Keratinocyte (primary cell): Measurements from ENCODE around the gene UGCG. TPM values are rescaled to one million over a fixed set of nuclear protein-coding genes. Genes with fewer than 3 reads are reported as not detected.
"Not testable (repeated sequence)": the region's sequence is repeated elsewhere in the genome, so short reads cannot be mapped to it uniquely, and the experiment has no call there.

Experiments
- DNase-seq: peaks from one replicate; pipeline ENCODE4 v3.0.0-alpha.2; 2011; ENCODE audit warnings: low read depth, missing footprints, low spot score
- FAIRE-seq: peaks from 2 replicates; lab custom pipeline; 2011; peaks lifted over from hg19 to GRCh38; lab: Jason Lieb, UNC
- H2AFZ ChIP-seq: 2 replicates; pipeline ENCODE4 v1.6.0; 2012; ENCODE audit warnings: low read length, control low read depth, inconsistent platforms; ENCODE audit not compliant: control insufficient read depth
- H3K27ac ChIP-seq: 2 replicates; pipeline ENCODE4 v1.5.1; 2011; ENCODE audit warnings: low read length; ENCODE audit not compliant: control insufficient read depth, insufficient read depth
- H3K27me3 ChIP-seq: 3 replicates; pipeline ENCODE4 v1.6.0; 2011; ENCODE audit warnings: low read length; ENCODE audit not compliant: control insufficient read depth, insufficient read depth; ENCODE audit errors: extremely low read depth
- H3K36me3 ChIP-seq, 2 experiments: 2 replicates in 1 of 2; 3 replicates in 1 of 2; pipeline ENCODE4 v1.5.1; 2011; ENCODE audit warnings: low read length in 2 of 2, mild to moderate bottlenecking in 1 of 2; ENCODE audit not compliant: control insufficient read depth in 2 of 2, insufficient read depth in 2 of 2; ENCODE audit errors: extremely low read depth in 1 of 2
- H3K4me1 ChIP-seq: 3 replicates; pipeline ENCODE4 v1.5.1; 2011; ENCODE audit warnings: low read length; ENCODE audit not compliant: control insufficient read depth, insufficient read depth; ENCODE audit errors: extremely low read depth
- H3K4me2 ChIP-seq: 3 replicates; pipeline ENCODE4 v1.6.0; 2011; ENCODE audit warnings: low read depth, low read length; ENCODE audit not compliant: control insufficient read depth, insufficient read depth; ENCODE audit errors: extremely low read depth
- H3K4me3 ChIP-seq, 3 experiments: fragments of 200-600 bp in 1 of 3; sonication (generic) in 1 of 3; 2 replicates in 2 of 3; 3 replicates in 1 of 3; pipeline ENCODE4 v1.5.1; 2011 to 2016; ENCODE audit warnings: low read length in 3 of 3, mild to moderate bottlenecking in 3 of 3, control low read depth in 2 of 3, inconsistent platforms in 1 of 3, low read depth in 1 of 3, mixed read lengths in 1 of 3, mixed run types in 1 of 3, moderate library complexity in 1 of 3; ENCODE audit not compliant: control insufficient read depth in 2 of 3, insufficient read depth in 2 of 3; ENCODE audit errors: extremely low read depth in 1 of 3
- H3K79me2 ChIP-seq: 2 replicates; pipeline ENCODE4 v1.6.0; 2012; ENCODE audit warnings: low read length; ENCODE audit not compliant: control insufficient read depth, insufficient read depth
- H3K9ac ChIP-seq: 3 replicates; pipeline ENCODE4 v1.6.0; 2011; ENCODE audit warnings: low read length; ENCODE audit not compliant: control insufficient read depth, insufficient read depth; ENCODE audit errors: extremely low read depth
- H3K9me1 ChIP-seq: 3 replicates; pipeline ENCODE4 v1.6.0; 2011; ENCODE audit warnings: low read length; ENCODE audit not compliant: control insufficient read depth, insufficient read depth; ENCODE audit errors: extremely low read depth
- H3K9me3 ChIP-seq: 2 replicates; pipeline ENCODE4 v1.5.1; 2012; ENCODE audit warnings: low read depth, low read length; ENCODE audit not compliant: control insufficient read depth
- H4K20me1 ChIP-seq: 3 replicates; pipeline ENCODE4 v1.6.0; 2011; ENCODE audit warnings: low read length; ENCODE audit not compliant: control insufficient read depth, insufficient read depth; ENCODE audit errors: extremely low read depth
- CTCF ChIP-seq, 3 experiments: IDR thresholded peaks in 1 of 3; conservative IDR thresholded peaks in 1 of 3; optimal IDR thresholded peaks in 1 of 3; 2 replicates in 2 of 3; 3 replicates in 1 of 3; pipeline versions ENCODE3 to v1.5.1; 2011; ENCODE audit warnings: low read length in 3 of 3, mild to moderate bottlenecking in 3 of 3, moderate library complexity in 2 of 3, control low read depth in 1 of 3, inconsistent platforms in 1 of 3; ENCODE audit not compliant: insufficient read depth in 2 of 3; ENCODE audit errors: extremely low read depth in 1 of 3
- EZH2 ChIP-seq: IDR thresholded peaks from one replicate; pipeline ENCODE4 v1.6.1; 2012; ENCODE audit warnings: inconsistent platforms, mild to moderate bottlenecking, low read length, moderate library complexity
- dilution Hi-C: fragments of 300-500 bp; cut with MboI; formaldehyde crosslinking; loops from one replicate; pipeline ENCODE4 v1.7.0; 2020; ENCODE audit warnings: low sequenced_read_pairs; ENCODE audit not compliant: extremely low pct_ligation_motif_present
- polyA plus RNA-seq, 5 experiments: library from polyadenylated mRNA; depleted of rRNA in 3 of 5; stranded (reverse) in 3 of 5; stranded (forward) in 1 of 5; unstranded in 1 of 5; fragments of >200 nt; gene quantifications; 1 replicate in 1 of 5; 2 replicates in 3 of 5; 3 replicates in 1 of 5; pipeline versions ENCODE4 v1.2.1 to v1.2.3, GENCODE V29; 2011 to 2012; ENCODE audit warnings: missing spikeins in 2 of 5, low read depth in 1 of 5, low replicate concordance in 1 of 5

Gene UGCG
- polyA plus RNA-seq, 1 donor (not counting 4 experiments of a cell fraction or from before 2014, with no cell fraction given): 49.8 TPM

GRCh38 chr9:111874500-111874899 lies 22.1 kb upstream of the UGCG start:
- Histone ChIP-seq H2AFZ (peak overlapping the region; percentile 7), H3K9me3 (no peaks in the 10 kb centered on the region), H3K27me3 (no peaks in the 10 kb centered on the region), H3K9me1 (no peaks in the 10 kb centered on the region), H4K20me1 (no peaks in the 10 kb centered on the region), H3K27ac (peak overlapping the region; percentile 64), H3K9ac (no peak overlapping the region), H3K36me3 (no peaks in the 10 kb centered on the region), H3K4me2 (peak overlapping the region; percentile 29), H3K4me1 (peaks cover 34% of the 10 kb centered on the region), H3K4me3 (no peak overlapping the region), H3K79me2 (no peaks in the 10 kb centered on the region)
- FAIRE-seq (peak; percentile 84), DNase-seq (no peak)
- TF ChIP-seq CTCF (optimal IDR thresholded peaks at IDR 0.05 in 1 of 3, IDR thresholded peaks at IDR 0.05 in 1 of 3, conservative IDR thresholded peaks at IDR 0.05 in 1 of 3; ENCODE audit: extremely low read depth in 1 of 3, insufficient read depth in 2 of 3, low read length in 3 of 3) (no peak), EZH2 (no peak)
- dilution Hi-C loops: no loop called here

GRCh38 chr9:111875291-111875690 lies 21.3 kb upstream of the UGCG start:
- FAIRE-seq, H2AFZ ChIP-seq, dilution Hi-C loops, H3K4me2 ChIP-seq, H3K27me3 ChIP-seq, H3K36me3 ChIP-seq, H3K9me3 ChIP-seq, DNase-seq, H3K9me1 ChIP-seq, H3K79me2 ChIP-seq, H3K9ac ChIP-seq, H3K4me3 ChIP-seq, H4K20me1 ChIP-seq: not testable (repeated sequence)
- Histone ChIP-seq H3K4me1 (peaks cover 34% of the 10 kb centered on the region), H3K27ac (peak overlapping the region; percentile 64)

- H3K4me2 ChIP-seq, H3K79me2 ChIP-seq, H3K36me3 ChIP-seq, H3K9me1 ChIP-seq, H3K4me3 ChIP-seq, H3K27me3 ChIP-seq, H2AFZ ChIP-seq, FAIRE-seq, dilution Hi-C loops, H3K27ac ChIP-seq, H3K9me3 ChIP-seq, DNase-seq, H3K9ac ChIP-seq, H4K20me1 ChIP-seq: not testable (repeated sequence)
- peaks cover 34% of the 10 kb centered on the region for H3K4me1 ChIP-seq
Observed at GRCh38 chr9:111875691-111876090, 20.9 kb upstream of the UGCG start.
